Measurements from ENCODE around the gene TSPAN31. TPM values are rescaled to one million over a fixed set of nuclear protein-coding genes. Genes with fewer than 3 reads are reported as not detected.
A peak's percentile ranks its signal among the peaks of the same experiment; 100 is the strongest.

TSPAN31 gene, protein sequence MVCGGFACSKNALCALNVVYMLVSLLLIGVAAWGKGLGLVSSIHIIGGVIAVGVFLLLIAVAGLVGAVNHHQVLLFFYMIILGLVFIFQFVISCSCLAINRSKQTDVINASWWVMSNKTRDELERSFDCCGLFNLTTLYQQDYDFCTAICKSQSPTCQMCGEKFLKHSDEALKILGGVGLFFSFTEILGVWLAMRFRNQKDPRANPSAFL
- 10 to 100 TPM; 29.8 to 54.7 (median 36.8) TPM for total RNA-seq

DNA sequence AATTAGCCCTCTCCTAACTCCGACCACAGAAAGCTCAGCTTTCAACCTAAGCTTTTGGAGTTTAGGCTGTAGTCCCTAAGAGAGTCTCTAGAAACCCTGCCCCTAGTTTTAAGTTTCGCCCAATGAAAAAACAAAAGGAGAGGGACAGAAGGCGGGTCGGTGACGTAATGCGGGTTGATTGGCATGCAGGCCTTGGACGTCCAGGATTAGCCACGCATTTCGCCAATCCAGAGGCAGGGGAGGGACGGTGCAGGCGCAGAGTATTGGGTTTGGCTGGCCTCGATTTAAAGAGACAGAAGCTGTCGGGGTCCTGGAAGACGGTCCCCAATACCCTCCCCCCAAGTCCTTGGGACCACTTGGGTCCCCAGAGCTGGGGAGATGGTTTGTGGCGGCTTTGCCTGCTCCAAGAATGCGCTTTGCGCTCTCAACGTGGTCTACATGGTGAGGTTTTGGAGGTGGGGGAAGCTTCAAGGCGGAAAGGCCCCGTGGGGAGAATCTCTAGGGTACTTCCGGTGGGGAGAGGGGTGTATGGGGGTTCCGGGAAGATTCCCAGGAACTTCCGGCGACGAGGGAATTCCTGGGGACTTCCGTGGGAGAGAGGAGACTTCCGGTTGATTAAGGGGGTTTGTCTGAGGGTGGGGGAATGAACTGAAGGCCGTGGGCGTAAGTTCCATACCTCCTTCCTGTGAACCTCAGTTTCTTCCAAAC lies at the start of gene TSPAN31:
TSS of gene TSPAN31 (plus strand) at position 263 of the 708 bp plus-strand sequence. CDS start at position 379, 116 bp downstream.
- under 1% methylated on average over 28 of the region's 29 CpGs for WGBS
- H3K9me3 ChIP-seq: no peaks in the 10 kb centered on the region
- TF ChIP-seq EP300 (IDR thresholded peaks at IDR 0.05): no peak
- TF ChIP-seq, protein P1, sequence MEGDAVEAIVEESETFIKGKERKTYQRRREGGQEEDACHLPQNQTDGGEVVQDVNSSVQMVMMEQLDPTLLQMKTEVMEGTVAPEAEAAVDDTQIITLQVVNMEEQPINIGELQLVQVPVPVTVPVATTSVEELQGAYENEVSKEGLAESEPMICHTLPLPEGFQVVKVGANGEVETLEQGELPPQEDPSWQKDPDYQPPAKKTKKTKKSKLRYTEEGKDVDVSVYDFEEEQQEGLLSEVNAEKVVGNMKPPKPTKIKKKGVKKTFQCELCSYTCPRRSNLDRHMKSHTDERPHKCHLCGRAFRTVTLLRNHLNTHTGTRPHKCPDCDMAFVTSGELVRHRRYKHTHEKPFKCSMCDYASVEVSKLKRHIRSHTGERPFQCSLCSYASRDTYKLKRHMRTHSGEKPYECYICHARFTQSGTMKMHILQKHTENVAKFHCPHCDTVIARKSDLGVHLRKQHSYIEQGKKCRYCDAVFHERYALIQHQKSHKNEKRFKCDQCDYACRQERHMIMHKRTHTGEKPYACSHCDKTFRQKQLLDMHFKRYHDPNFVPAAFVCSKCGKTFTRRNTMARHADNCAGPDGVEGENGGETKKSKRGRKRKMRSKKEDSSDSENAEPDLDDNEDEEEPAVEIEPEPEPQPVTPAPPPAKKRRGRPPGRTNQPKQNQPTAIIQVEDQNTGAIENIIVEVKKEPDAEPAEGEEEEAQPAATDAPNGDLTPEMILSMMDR (IDR thresholded peaks at IDR 0.05): no peak
- peak in 1 of 3 donors; percentile 35 for TF ChIP-seq POLR2AphosphoS5 (IDR thresholded peaks at IDR 0.05)
- no peak for TF ChIP-seq POLR2A (IDR thresholded peaks at IDR 0.05)
- peak within 1 kb of the TSS; percentile 97 for H3K27ac ChIP-seq
- DNase-seq (ENCODE audit: low spot score in 2 of 2): peak; percentile 98 to 99
- H3K4me3 ChIP-seq: peak within 1 kb of the TSS; percentile 85
- H3K27me3 ChIP-seq: peaks cover 8% of the 10 kb centered on the region
- peaks cover 24% of the 10 kb centered on the region for H3K4me1 ChIP-seq
- H3K36me3 ChIP-seq: peaks cover 29% of the 10 kb centered on the region

DNA sequence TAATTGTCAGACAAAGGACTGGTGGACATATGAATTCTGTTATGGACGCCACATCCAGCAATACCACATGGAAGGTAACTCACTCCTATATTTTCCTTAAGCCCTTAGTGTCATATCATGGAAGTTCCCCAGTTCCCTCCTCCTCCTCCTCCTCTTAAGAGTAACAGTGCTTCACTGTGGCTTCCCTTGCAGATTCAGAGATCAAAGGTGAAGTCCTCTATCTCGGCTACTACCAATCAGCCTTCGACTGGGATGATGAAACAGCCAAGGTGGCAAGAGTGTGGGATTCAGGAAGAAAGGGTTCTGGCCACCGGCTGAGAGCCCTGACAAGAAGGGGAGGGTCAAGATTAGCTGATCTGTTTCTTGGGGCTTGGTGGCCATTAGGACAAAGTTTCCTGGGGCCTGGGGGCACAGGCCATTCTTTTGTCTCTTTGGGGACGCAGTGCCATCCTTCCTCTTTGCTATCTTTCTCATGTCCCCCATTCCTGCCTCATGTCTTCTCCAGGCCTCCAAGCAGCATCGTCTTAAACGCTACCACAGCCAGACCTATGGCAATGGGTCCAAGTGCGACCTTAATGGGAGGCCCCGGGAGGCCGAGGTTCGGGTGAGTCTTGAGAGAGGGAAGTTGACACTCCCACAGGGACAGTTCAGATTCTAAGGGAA lies 48.9 kb upstream of the TSPAN31 start:
- TF ChIP-seq, protein P1 (IDR thresholded peaks at IDR 0.05): no peak
- no peak for TF ChIP-seq EP300 (IDR thresholded peaks at IDR 0.05)
- TF ChIP-seq POLR2AphosphoS5 (IDR thresholded peaks at IDR 0.05): no peak
- no peak for TF ChIP-seq POLR2A (IDR thresholded peaks at IDR 0.05)
- DNase-seq (ENCODE audit: low spot score in 2 of 2): no peak
- no peak overlapping the region for H3K27ac ChIP-seq
- no peaks in the 10 kb centered on the region for H3K27me3 ChIP-seq
- H3K4me1 ChIP-seq: peaks cover 13% of the 10 kb centered on the region
- 89% methylated on average over 9 of the region's 11 CpGs for WGBS
- no peak overlapping the region for H3K4me3 ChIP-seq
- H3K36me3 ChIP-seq: peaks cover 32% of the 10 kb centered on the region
- H3K9me3 ChIP-seq: no peaks in the 10 kb centered on the region

DNA sequence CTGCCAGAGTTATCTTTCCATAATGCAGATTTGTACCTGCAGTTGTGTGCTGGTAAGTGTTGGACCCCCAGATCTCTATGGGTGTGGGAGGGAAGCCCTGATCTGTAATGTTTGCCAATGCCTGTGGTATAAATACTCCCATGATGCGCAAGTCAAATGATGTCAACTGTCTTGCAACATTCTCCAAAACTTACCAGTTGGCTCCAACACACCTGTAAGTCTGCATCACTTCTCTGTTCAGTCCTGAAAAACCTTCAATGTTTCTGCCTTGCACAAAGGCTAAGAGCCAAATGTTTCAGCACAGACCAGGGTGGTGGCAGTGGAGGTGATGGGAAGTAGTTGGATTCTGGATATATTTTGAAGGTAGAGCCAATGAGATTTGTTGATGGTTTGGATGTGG lies 47.8 kb upstream of the TSPAN31 start:
- DNase-seq (ENCODE audit: low spot score in 2 of 2): no peak
- WGBS: 100% methylated on average over 1 of the region's 1 CpG
- Histone ChIP-seq H3K27me3 (no peaks in the 10 kb centered on the region), H3K36me3 (peaks cover 37% of the 10 kb centered on the region), H3K4me3 (no peak overlapping the region), H3K27ac (no peak overlapping the region), H3K4me1 (peaks cover 13% of the 10 kb centered on the region), H3K9me3 (no peaks in the 10 kb centered on the region)
- TF ChIP-seq POLR2A (IDR thresholded peaks at IDR 0.05): no peak
- no peak for TF ChIP-seq POLR2AphosphoS5 (IDR thresholded peaks at IDR 0.05)
- TF ChIP-seq, protein P1 (IDR thresholded peaks at IDR 0.05): no peak
- no peak for TF ChIP-seq EP300 (IDR thresholded peaks at IDR 0.05)

DNA sequence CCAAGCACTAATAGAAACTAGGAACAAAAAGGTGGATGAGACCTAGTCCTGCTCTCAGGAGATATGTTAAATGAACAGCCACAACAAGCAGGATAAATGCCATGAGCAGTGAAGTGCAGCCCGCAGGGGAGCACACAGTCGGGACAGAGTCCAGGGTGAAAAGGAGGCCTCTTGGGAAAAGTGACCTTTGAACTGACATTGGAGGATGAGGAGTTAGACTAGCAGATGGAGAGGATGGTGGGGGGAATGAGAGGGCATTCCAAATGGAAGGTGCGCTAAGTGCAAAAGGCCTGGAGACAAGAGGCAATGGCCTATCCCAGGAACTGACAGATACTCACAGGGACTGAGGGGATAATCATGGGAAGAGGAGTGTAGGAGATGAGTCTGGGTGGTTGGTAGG lies 46.4 kb upstream of the TSPAN31 start:
- no peak for TF ChIP-seq POLR2A (IDR thresholded peaks at IDR 0.05)
- TF ChIP-seq EP300 (IDR thresholded peaks at IDR 0.05): no peak
- H3K27me3 ChIP-seq: no peaks in the 10 kb centered on the region
- no peak overlapping the region for H3K4me3 ChIP-seq
- peaks cover 11% of the 10 kb centered on the region for H3K4me1 ChIP-seq
- no peak overlapping the region for H3K27ac ChIP-seq
- WGBS: 94% methylated on average over 3 of the region's 3 CpGs
- no peak for DNase-seq (ENCODE audit: low spot score in 2 of 2)
- H3K36me3 ChIP-seq: peaks cover 50% of the 10 kb centered on the region
- no peaks in the 10 kb centered on the region for H3K9me3 ChIP-seq

DNA sequence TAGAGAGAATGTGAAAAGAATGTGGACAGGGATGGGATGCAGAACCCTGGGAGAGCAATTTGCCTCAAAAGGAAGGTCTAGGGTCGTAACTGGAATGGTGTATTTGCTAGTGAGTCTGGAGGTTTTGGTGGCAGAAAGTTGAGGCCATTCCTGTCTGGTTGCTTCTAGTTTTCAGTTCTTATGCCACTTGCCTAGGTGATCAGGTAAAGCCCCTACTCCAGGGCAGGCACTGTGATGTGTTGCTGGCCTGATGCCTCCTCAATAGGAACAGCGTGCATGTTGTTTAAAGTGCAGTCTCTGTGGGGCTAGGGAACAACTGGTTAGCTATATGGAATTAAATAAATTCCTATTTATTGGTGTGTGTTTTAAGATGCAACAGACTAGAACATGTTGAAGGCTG lies 44.5 kb upstream of the TSPAN31 start:
- Histone ChIP-seq H3K9me3 (no peaks in the 10 kb centered on the region), H3K27me3 (no peaks in the 10 kb centered on the region), H3K4me1 (no peaks in the 10 kb centered on the region), H3K27ac (no peak overlapping the region), H3K36me3 (peaks cover 62% of the 10 kb centered on the region), H3K4me3 (no peak overlapping the region)
- DNase-seq (ENCODE audit: low spot score in 2 of 2): no peak
- TF ChIP-seq POLR2AphosphoS5 (IDR thresholded peaks at IDR 0.05): no peak
- TF ChIP-seq POLR2A (IDR thresholded peaks at IDR 0.05): no peak
- 98% methylated on average over 2 of the region's 2 CpGs for WGBS

DNA sequence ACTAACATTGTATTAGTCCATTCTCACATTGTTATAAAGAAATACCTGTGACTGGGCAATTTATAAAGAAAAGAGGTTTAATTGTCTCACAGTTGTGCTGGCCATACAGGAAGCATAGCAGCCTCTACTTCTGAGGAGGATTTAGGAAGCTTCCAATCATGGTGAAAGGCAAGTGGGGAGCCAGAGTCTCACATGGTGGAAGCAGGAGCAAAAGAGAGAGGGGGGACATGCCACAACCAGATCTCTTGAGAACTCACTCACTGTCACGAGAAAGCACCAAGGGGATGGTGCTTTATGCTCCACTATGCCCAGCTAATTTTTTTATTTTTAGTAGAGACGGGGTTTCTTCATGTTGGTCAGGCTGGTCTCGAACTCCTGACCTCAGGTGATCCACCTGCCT lies 37.6 kb upstream of the TSPAN31 start:
- Histone ChIP-seq H3K9me3 (no peaks in the 10 kb centered on the region), H3K4me1 (no peaks in the 10 kb centered on the region), H3K36me3 (peaks cover 42% of the 10 kb centered on the region), H3K27me3 (no peaks in the 10 kb centered on the region), H3K27ac (no peak overlapping the region), H3K4me3 (no peak overlapping the region)
- DNase-seq (ENCODE audit: low spot score in 2 of 2): no peak
- whole genome bisulfite sequencing: 83% methylated on average over 3 of the region's 3 CpGs
- TF ChIP-seq POLR2AphosphoS5 (IDR thresholded peaks at IDR 0.05): no peak
- TF ChIP-seq EP300 (IDR thresholded peaks at IDR 0.05): no peak
- TF ChIP-seq, protein P1 (IDR thresholded peaks at IDR 0.05): no peak

Data from suprapubic skin (tissue), 4 donors.